Heart right ventricle (tissue), 16 donors: ENCODE data around the gene UQCR10. TPM values are rescaled to one million over a fixed set of nuclear protein-coding genes. Genes with fewer than 3 reads are reported as not detected.

Experiments used
- ATAC-seq, 8 donors: fragments of 200-7000 bp; cut with Tn5 transposase; one replicate each; pipeline ENCODE4 v1.9.1; 2020; ENCODE audit warnings: mild to moderate bottlenecking in 8 of 8, moderate library complexity in 8 of 8, moderate number of reproducible peaks in 1 of 8
- DNase-seq, 2 donors: peaks; one replicate each; pipeline ENCODE4 v3.0.0-alpha.2; 2020
- H3K27ac ChIP-seq, 10 donors: fragments of 200-600 bp; sonication (generic) in 2 of 10; one replicate each; pipeline versions ENCODE4 v1.5.0 to v1.8.0; 2020 to 2022; ENCODE audit warnings: mild to moderate bottlenecking in 3 of 10
- H3K27me3 ChIP-seq, 7 donors: fragments of 200-600 bp; one replicate each; pipeline ENCODE4 v1.8.0; 2021 to 2022; ENCODE audit warnings: mild to moderate bottlenecking in 2 of 7
- H3K36me3 ChIP-seq, 9 donors: fragments of 200-600 bp; sonication (generic) in 1 of 9; one replicate each; pipeline versions ENCODE4 v1.5.0 to v1.8.0; 2020 to 2022; ENCODE audit warnings: mild to moderate bottlenecking in 2 of 9
- H3K4me1 ChIP-seq, 9 donors: fragments of 200-600 bp; sonication (generic) in 1 of 9; one replicate each; pipeline versions ENCODE4 v1.5.0 to v1.8.0; 2020 to 2022; ENCODE audit warnings: mild to moderate bottlenecking in 4 of 9
- H3K4me3 ChIP-seq, 10 donors: fragments of 200-600 bp; sonication (generic) in 2 of 10; one replicate each; pipeline versions ENCODE4 v1.5.0 to v1.8.0; 2020 to 2022; ENCODE audit warnings: mild to moderate bottlenecking in 7 of 10, moderate library complexity in 2 of 10
- H3K9me3 ChIP-seq, 11 donors: fragments of 200-600 bp in 10 of 11; sonication (generic) in 2 of 11; one replicate each; pipeline versions ENCODE4 v1.5.0 to v1.8.0; 2013 to 2022; ENCODE audit warnings: mild to moderate bottlenecking in 2 of 11, control low read depth in 1 of 11, moderate library complexity in 1 of 11
- WGBS, 2 donors: extraction: QIAGEN DNeasy Blood & Tissue Kit; methylation state at CpG; one replicate each; pipeline ENCODE4 v1.1.7; 2013; ENCODE audit warnings: inconsistent platforms in 1 of 2; 5-methylcytosine and 5-hydroxymethylcytosine counted together
- intact Hi-C, 10 donors: fragments of 100-400 bp; cut with DNase I; formaldehyde crosslinking; loops; one replicate each; pipeline versions ENCODE4 v1.11.1 to v1.14.2; 2022
- polyA plus RNA-seq, 2 donors: library from polyadenylated mRNA; stranded (reverse); fragments of 200-250 nt; gene quantifications; one replicate each; pipeline ENCODE4 v1.2.3, GENCODE V29; 2013
- total RNA-seq, 10 donors: library from RNA; stranded (reverse); fragmentation: NEBNext Ultra II Directional in 3 of 10; extraction: Animal tissue kit (Norgen Biotek cat#: 25700) in 3 of 10; gene quantifications; one replicate each; pipeline versions ENCODE4 v1.2.1 to v1.2.4, GENCODE V29; 2021 to 2023
- TF ChIP-seq, protein P1 (sequence below), 9 donors: fragments of 200-600 bp; sonication (generic) in 2 of 9; IDR thresholded peaks; one replicate each; pipeline versions ENCODE4 v1.5.0 to v1.8.0; 2021 to 2022; ENCODE audit warnings: antibody characterized with exemption in 9 of 9, mild to moderate bottlenecking in 5 of 9, moderate library complexity in 1 of 9
- donor health status: Arrhythmogenic right ventricular cardiomyopathy.
- donor health status: ischemic (EF 13 %, LVEDD 7.1; RV severe dilation, severe dysfunction).
- donor health status: healthy with polysubstance abuse.
- donor health status: DM: no; HTN: yes; CAD: no.
- donor health status: DM: no; HTN: no; CAD: no.
- donor health status: ischemic (EF 25% LVEDD 6.9; RV normal size, moderate dysfunction).
- donor health status: ischemic (EF 25% LVEDD 5.7; RV mildly dilated, moderate dysfunction).
- donor health status: healthy.
- donor health status: DM: yes; HTN: yes; CAD: no.
- donor health status: Ischemic cardiomyopathy.
- donor health status: ischemic (EF 35%, LVEDD 5.7; RV mildly dilated, moderate dysfunction).
- donor health status: nonischemic (EF 11% LVEDD 7.7; RV severe dilation, severe dysfunction).
- donor health status: DM: yes; HTN: yes; CAD: no.
- donor health status: PGD.
- donor health status: ischemic (EF 29% LVEDD 5.4; RV normal size, mild dysfunction).
- donor health status: nonischemic (EF 23%, LVEDD 6.1; RV moderate dilation, normal function).

UQCR10 gene
- total and polyA plus RNA-seq, 12 donors = 296 to 963 (median 367) TPM

- Histone ChIP-seq H3K4me3 (no peak overlapping the region), H3K4me1 (peaks cover 0 to 17% (median 0%) of the 10 kb centered on the region in 9 donors), H3K9me3 (no peaks in the 10 kb centered on the region), H3K36me3 (peaks cover 0 to 69% (median 28%) of the 10 kb centered on the region in 9 donors), H3K27me3 (no peaks in the 10 kb centered on the region), H3K27ac (no peak overlapping the region)
- intact Hi-C loops = no loop called here
- no peak for DNase-seq
- ATAC-seq = no peak
- TF ChIP-seq, protein P1, sequence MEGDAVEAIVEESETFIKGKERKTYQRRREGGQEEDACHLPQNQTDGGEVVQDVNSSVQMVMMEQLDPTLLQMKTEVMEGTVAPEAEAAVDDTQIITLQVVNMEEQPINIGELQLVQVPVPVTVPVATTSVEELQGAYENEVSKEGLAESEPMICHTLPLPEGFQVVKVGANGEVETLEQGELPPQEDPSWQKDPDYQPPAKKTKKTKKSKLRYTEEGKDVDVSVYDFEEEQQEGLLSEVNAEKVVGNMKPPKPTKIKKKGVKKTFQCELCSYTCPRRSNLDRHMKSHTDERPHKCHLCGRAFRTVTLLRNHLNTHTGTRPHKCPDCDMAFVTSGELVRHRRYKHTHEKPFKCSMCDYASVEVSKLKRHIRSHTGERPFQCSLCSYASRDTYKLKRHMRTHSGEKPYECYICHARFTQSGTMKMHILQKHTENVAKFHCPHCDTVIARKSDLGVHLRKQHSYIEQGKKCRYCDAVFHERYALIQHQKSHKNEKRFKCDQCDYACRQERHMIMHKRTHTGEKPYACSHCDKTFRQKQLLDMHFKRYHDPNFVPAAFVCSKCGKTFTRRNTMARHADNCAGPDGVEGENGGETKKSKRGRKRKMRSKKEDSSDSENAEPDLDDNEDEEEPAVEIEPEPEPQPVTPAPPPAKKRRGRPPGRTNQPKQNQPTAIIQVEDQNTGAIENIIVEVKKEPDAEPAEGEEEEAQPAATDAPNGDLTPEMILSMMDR (IDR thresholded peaks at IDR 0.05) = no peak
- WGBS, 2 donors = 94 to 96% methylated on average over 9 of the region's 9 CpGs
These were observed 18.8 kb upstream of the UQCR10 start for GRCh38 chr22:29748248-29748893.

GRCh38 chr22:29750029-29750428, 17.1 kb upstream of the UQCR10 start:
- Histone ChIP-seq H3K9me3 (no peaks in the 10 kb centered on the region), H3K27me3 (no peaks in the 10 kb centered on the region), H3K36me3 (peaks cover 0 to 64% (median 28%) of the 10 kb centered on the region in 9 donors), H3K4me3 (no peak overlapping the region), H3K4me1 (peaks cover 0 to 17% (median 0%) of the 10 kb centered on the region in 9 donors), H3K27ac (peak overlapping the region in 1 of 10 donors; percentile 75)
- intact Hi-C loops = no loop called here
- WGBS, 2 donors = 85 to 92% methylated on average over 3 of the region's 3 CpGs
- ATAC-seq = no peak
- DNase-seq = no peak
- TF ChIP-seq, protein P1 (IDR thresholded peaks at IDR 0.05) = no peak

GRCh38 chr22:29750559-29751538, 16.3 kb upstream of the UQCR10 start:
- Histone ChIP-seq H3K4me1 (peaks cover 0 to 17% (median 2%) of the 10 kb centered on the region in 9 donors), H3K4me3 (no peak overlapping the region), H3K27me3 (no peaks in the 10 kb centered on the region), H3K27ac (peak overlapping the region in 1 of 10 donors; percentile 75), H3K36me3 (peaks cover 0 to 56% (median 24%) of the 10 kb centered on the region in 9 donors), H3K9me3 (no peaks in the 10 kb centered on the region)
- ATAC-seq (no peak), DNase-seq (no peak)
- TF ChIP-seq, protein P1 (IDR thresholded peaks at IDR 0.05) = no peak
- intact Hi-C loops = no loop called here
- 85 to 89% methylated on average over 11 of the region's 11 CpGs for WGBS, 2 donors

DNA sequence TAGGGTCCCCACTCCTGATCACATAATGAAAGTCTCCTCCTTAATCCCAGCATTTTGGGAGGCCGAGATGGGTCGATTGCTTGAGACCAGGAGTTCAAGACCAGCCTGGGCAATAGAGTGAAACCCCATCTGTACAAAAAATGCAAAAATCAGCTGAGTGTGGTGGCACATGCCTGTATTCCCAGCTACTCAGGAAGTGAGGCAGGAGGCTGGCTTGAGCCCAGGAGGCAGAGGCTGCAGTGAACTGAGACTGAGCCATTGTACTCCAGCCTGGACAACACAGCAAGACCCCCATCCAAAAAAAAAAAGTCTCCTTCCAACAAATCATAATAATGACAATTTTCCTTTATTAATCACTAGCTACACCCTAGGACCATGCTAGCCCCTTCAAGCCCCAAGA, 15.5 kb upstream of the UQCR10 start:
- TF ChIP-seq, protein P1 (IDR thresholded peaks at IDR 0.05) = no peak
- DNase-seq (no peak), ATAC-seq (no peak)
- H3K9me3 ChIP-seq = no peaks in the 10 kb centered on the region
- peaks cover 0 to 17% (median 4%) of the 10 kb centered on the region in 9 donors for H3K4me1 ChIP-seq
- peak overlapping the region in 1 of 10 donors; percentile 75 for H3K27ac ChIP-seq
- no peaks in the 10 kb centered on the region for H3K27me3 ChIP-seq
- peaks cover 0 to 48% (median 16%) of the 10 kb centered on the region in 9 donors for H3K36me3 ChIP-seq
- WGBS, 2 donors = 94 to 95% methylated on average over 2 of the region's 2 CpGs
- intact Hi-C loops = no loop called here
- no peak overlapping the region for H3K4me3 ChIP-seq
